Stimulated activated CD4-positive, alpha-beta T cell treated with anti-CD3 and anti-CD28 coated beads, Interleukin-15, amount 100 ng/mL, for 48 hours (primary cell): ENCODE results near the gene NAV2.

Source experiments
- DNase-seq, 2 donors: peaks; one replicate each; pipeline ENCODE4 v3.0.0-alpha.2; 2020; ENCODE audit warnings: low read depth in 2 of 2

Gene NAV2

GRCh38 chr11:20087118-20087521 is 374.5 kb downstream of the NAV2 start:
- no peak for DNase-seq

- DNase-seq: no peak
These were observed 376.0 kb downstream of the NAV2 start for GRCh38 chr11:20088397-20089225.

DNA sequence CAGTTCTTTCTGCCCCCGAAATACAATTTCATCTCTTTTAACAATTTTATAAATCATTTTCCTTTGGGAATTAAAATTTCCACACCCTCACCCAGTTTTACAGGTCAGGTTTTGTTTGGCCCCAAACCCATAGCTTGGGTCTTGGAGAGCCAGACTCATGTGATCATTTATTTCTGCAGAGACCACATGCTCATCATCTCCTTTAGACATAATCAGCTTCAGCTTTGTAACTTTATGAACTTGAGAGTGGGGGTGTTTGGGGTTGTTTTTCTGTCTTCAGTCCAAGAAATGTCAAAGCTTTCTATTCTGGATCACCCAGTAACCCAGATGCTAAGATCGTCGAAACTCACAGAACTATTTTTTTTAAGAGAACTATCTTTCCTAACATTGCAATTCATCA is 376.7 kb downstream of the NAV2 start:
- no peak for DNase-seq

- DNase-seq: no peak
These were observed 377.4 kb downstream of the NAV2 start for GRCh38 chr11:20089796-20090653.

DNA sequence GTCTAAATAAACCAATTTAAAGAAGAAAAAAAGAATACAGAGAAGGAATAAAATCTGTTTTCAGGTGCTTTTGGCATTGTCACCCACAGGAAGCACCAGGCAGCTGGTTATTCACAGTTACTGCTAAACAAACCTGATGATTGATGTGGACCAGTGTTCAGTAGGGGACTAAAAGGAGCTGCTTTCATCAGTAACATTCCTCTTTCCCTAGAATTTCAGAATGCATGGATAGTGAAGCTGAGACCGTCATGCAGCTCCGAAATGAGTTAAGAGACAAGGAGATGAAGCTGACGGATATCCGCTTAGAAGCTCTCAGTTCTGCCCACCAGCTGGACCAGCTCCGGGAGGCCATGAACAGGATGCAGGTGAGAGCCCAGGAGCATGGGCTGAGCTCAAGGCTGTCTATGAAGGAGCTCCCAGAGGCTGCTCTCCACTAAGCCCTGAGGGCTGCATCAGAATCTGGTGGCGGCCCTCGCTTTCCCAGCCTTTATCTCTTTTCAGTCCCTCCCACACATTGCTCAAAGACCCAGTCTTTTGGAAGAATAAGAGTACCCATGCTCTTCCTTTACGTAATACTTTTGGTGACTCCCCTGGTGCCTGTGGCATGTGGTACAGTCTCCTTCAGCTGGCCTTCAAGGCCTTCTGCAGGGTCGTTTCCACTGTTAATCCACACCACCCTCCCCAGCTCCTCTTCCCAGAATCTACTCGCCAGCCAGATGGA is 378.2 kb downstream of the NAV2 start:
- no peak for DNase-seq

DNA sequence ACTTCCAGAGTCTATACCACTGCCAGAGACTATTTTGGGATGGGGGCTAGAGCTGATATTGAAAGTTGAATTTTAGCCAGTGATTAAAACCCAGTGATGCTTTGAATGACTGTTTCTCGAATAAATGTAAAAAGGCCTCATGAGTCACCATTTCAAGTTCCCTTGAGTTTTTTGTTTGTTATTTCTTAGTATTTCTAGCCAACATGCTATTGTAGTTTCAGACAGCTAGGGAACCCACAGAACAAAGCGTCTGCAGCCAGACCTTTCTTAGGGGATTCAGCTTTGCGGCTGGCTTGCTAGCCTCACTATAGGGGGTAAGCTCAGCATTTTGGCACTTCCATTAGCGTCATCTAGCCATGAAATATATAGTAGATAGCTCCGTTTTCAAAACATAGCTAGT is 381.1 kb downstream of the NAV2 start:
- no peak for DNase-seq

DNA sequence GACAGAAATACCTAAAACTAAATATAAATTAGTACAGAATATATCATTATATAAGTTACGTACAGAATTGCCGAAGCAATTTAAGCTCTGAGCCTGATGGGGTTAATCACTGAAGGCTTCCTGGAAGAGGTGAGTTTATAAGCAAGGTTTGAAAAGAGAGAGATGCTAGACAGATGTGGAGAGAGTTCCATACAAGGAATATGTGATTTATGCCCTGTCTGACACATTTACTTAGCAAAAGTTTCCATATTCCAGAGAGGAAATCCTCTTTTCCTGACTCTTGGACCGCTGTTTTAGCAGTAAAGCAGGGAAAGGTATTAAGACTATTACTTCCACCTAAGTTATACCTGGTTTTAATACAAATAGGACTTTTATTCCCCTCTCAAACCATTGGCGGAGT is 382.6 kb downstream of the NAV2 start:
- DNase-seq: no peak

DNA sequence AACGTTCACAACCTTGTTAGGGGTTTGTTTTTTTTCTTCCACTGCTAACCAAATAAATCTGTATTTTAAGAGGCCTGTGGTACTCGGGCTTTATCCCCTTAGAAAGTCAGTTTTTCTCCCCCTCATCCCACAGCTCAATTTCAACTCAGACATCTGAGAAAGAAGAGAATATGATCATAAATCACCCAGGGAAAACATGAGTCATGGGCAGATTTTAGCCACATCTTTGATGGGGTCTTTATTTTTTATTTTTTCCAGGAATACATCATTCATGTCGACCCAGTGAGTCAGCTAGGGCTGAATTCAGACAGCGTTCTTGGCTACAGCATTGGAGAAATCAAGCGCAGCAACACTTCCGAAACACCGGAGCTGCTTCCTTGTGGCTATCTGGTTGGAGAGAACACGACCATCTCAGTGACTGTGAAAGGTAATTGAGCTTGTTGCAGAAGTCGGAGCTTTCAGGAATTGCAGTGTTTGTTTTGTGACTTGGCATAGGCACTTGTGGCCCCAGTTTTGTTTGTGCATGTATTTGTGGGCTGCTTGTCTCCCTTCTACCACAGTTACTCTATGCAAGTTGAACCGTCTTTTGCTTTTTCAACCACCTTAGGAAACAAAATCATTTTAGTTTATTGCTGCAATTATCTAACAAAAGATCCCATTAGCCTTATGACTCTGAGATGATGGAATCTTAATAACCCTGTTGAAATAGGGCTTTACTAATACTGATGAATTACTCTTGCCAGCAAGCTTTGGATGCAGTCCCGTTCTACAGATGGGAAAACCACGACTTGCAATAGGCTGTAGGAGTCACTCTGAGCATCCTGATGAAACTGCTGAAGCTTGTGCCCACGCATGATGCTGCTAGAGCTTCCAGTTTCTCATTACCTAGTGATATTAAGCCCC is 384.9 kb downstream of the NAV2 start:
- DNase-seq: no peak

- DNase-seq: no peak
These were observed 386.9 kb downstream of the NAV2 start for GRCh38 chr11:20099527-20099926.

DNA sequence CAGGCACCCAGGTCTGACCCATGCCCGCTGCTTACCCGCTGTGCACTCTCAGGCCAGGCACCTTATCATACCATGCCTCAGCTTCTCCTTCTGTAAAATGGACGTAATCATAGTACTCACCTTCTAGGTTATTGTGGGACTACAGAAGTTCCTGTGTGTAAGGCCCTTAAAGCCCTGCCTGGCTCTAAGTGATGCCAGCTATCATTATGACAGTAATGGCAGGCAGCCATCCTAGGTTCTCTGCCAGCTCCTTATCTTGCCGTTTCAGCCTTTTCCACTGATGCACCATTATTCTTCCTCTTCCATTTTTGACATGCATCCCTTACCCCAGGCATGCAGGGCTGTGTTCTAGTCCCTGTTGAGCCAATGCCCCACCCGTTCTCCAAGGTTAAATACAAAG is 389.8 kb downstream of the NAV2 start:
- no peak for DNase-seq

GRCh38 chr11:20103281-20103680 is 390.6 kb downstream of the NAV2 start:
- no peak for DNase-seq

- no peak for DNase-seq
These were observed 392.8 kb downstream of the NAV2 start for GRCh38 chr11:20105427-20105826.

- DNase-seq: no peak
These were observed 397.3 kb downstream of the NAV2 start for GRCh38 chr11:20109731-20110445.

DNA sequence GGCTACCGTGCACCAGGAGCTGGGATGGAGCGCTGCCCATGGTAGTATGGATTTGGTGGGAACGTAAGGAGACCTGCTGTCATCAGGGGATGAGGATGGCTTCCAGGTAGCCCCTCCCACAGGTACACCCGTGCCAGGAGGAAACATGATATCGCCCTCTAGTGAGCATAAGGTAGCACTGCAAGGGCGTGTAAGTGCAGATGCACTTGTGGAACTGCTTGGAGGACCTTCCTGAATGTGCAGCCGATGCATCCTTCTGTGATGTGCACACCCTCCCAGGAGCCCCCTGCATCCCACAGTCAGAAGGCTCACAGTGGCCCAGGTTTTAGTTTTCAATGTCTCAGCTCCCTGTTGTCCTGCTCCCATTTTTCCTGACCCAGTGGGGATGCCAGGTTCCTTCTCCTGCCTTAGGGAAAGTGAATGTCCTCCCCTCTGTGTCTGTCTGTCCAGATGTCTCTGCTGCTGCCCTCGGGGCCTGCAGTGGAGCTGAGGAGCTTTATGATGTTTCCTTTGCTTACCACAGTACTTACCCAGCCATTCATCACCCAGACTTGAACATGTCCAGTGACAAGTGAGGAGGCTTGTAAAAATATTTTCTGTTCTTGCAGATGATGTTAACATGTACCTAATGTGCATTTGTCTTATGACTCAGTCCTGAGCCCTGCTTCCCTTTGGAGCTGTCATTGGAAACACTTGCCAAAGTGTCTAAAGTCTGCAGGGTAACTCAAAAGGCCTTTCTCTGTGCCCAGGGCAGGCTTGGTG is 398.5 kb downstream of the NAV2 start:
- DNase-seq: peak; percentile 30 to 47

- DNase-seq: no peak
These were observed 399.2 kb downstream of the NAV2 start for GRCh38 chr11:20111871-20112270.

DNA sequence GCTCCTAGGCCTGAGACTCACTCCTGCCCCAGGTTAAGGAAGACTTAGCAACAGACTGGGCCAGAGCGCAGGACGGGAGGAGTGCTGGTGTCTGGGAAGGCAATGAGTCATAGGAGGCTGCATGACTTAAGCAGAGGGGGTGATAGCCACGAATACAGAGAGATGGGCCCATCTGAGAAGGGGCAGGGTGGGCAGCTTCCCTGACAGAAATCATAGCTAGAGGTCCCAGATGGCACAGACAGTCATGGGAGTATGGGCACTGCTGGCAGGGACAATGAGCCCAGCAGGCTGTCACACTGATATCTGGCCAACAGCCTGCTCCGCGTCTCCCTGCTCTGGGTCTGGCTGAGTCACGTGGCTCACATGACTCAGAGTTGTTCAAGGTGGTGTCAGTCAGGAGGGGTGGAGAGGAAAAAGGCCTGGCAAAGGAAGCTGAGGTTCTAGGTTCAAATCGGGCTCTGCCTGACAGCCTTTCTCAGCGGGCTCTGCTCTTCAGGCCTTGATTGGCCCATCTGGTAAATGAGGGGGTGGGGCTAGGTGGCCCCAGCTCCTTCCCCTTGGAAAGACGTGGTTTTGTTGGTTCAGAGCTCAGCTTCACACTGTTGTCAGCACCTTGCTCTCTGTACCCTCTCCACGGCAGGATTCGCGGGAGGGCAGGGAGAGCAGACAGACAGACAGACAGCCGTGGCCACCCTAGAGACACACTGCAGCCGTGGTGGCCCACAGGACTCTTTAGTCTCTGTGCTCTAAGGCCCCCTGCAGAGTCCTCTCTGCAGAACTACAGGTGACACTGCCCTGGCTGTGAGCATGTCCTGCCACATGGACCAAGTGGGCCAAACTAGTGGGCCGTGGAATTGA is 399.9 kb downstream of the NAV2 start:
- peak in 1 of 2 donors; percentile 2 for DNase-seq

DNA sequence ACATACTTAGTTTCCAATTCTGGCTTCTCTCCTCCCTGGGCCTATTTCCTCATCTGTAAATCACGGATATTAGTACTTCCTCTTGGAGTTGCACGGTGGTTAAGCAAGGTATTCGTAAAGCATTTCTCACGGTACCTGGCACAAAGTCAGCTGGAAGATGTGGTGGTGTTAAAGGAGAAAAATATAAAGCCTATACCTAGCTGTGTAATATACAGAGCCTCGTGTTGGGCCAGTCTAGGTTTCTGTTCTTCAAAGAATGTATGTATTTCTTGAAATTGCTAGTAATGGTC is 400.5 kb downstream of the NAV2 start:
- no peak for DNase-seq

DNA sequence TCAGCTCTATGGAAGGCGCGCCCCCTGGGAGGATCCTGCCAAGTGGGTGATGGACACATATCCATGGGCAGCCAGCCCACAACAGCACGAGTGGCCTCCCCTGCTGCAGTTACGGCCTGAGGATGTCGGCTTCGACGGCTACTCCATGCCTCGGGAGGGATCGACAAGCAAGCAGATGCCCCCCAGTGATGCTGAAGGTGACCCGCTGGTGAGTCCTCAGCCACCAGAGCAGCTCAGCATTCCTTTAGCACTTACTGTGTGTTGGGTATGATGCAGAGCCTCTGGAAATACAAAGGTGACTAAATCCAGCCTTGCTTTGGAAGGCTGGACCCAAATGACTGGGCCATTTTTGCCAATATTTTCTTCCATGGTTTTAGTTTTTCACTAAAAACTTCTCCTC is 402.0 kb downstream of the NAV2 start:
- DNase-seq: no peak

DNA sequence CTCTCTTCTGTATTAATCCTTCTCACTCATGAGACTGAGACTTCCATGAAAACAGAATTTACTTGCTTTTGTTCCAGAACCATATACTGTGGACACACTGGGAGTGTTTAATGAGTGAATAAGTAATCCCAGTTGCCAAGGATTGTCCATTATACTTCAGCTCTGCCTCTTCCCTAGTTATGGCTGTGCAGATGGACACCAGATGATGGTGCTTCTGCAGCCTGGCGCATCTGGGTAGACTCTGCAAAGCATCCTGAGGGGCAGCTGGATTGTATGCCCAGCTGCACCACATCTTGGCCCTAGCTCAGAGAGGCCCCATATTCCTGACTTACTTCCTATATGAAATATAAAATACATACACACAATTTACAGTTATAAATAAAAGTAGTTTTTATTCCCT is 404.2 kb downstream of the NAV2 start:
- DNase-seq: no peak
